Nephron (organoid): ENCODE measurements around the gene XPO1.
"Not testable (repeated sequence)": the region's sequence is repeated elsewhere in the genome, so short reads cannot be mapped to it uniquely, and the experiment has no call there.

ENCODE experiments used
- H3K27ac Mint-ChIP-seq, 3 experiments: 2 replicates each; pipeline ENCODE4 v1.8.0; 2020; ENCODE audit warnings: mixed read lengths in 3 of 3, mild to moderate bottlenecking in 2 of 3, moderate library complexity in 1 of 3
- H3K27me3 Mint-ChIP-seq: 2 replicates; pipeline ENCODE4 v1.8.0; 2021; ENCODE audit warnings: low read depth, mild to moderate bottlenecking, moderate library complexity, mixed read lengths
- H3K36me3 Mint-ChIP-seq: 2 replicates; pipeline ENCODE4 v1.8.0; 2020; ENCODE audit warnings: low read depth, mixed read lengths
- H3K4me1 Mint-ChIP-seq: 2 replicates; pipeline ENCODE4 v1.8.0; 2020; ENCODE audit warnings: mixed read lengths
- H3K4me3 Mint-ChIP-seq, 3 experiments: 2 replicates each; pipeline ENCODE4 v1.8.0; 2020; ENCODE audit warnings: mild to moderate bottlenecking in 3 of 3, mixed read lengths in 3 of 3, moderate library complexity in 2 of 3
- H3K9me3 Mint-ChIP-seq: 2 replicates; pipeline ENCODE4 v1.8.0; 2020; ENCODE audit warnings: mixed read lengths
- TF ChIP-seq, protein P1 (sequence below), 3 experiments: fragments of 200-600 bp; sonication (generic); IDR thresholded peaks; one replicate each; pipeline ENCODE4 v1.5.0; 2021; ENCODE audit warnings: antibody characterized with exemption in 3 of 3; ENCODE audit not compliant: unreplicated experiment in 3 of 3

XPO1 gene, protein sequence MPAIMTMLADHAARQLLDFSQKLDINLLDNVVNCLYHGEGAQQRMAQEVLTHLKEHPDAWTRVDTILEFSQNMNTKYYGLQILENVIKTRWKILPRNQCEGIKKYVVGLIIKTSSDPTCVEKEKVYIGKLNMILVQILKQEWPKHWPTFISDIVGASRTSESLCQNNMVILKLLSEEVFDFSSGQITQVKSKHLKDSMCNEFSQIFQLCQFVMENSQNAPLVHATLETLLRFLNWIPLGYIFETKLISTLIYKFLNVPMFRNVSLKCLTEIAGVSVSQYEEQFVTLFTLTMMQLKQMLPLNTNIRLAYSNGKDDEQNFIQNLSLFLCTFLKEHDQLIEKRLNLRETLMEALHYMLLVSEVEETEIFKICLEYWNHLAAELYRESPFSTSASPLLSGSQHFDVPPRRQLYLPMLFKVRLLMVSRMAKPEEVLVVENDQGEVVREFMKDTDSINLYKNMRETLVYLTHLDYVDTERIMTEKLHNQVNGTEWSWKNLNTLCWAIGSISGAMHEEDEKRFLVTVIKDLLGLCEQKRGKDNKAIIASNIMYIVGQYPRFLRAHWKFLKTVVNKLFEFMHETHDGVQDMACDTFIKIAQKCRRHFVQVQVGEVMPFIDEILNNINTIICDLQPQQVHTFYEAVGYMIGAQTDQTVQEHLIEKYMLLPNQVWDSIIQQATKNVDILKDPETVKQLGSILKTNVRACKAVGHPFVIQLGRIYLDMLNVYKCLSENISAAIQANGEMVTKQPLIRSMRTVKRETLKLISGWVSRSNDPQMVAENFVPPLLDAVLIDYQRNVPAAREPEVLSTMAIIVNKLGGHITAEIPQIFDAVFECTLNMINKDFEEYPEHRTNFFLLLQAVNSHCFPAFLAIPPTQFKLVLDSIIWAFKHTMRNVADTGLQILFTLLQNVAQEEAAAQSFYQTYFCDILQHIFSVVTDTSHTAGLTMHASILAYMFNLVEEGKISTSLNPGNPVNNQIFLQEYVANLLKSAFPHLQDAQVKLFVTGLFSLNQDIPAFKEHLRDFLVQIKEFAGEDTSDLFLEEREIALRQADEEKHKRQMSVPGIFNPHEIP (N-terminal part only)

DNA sequence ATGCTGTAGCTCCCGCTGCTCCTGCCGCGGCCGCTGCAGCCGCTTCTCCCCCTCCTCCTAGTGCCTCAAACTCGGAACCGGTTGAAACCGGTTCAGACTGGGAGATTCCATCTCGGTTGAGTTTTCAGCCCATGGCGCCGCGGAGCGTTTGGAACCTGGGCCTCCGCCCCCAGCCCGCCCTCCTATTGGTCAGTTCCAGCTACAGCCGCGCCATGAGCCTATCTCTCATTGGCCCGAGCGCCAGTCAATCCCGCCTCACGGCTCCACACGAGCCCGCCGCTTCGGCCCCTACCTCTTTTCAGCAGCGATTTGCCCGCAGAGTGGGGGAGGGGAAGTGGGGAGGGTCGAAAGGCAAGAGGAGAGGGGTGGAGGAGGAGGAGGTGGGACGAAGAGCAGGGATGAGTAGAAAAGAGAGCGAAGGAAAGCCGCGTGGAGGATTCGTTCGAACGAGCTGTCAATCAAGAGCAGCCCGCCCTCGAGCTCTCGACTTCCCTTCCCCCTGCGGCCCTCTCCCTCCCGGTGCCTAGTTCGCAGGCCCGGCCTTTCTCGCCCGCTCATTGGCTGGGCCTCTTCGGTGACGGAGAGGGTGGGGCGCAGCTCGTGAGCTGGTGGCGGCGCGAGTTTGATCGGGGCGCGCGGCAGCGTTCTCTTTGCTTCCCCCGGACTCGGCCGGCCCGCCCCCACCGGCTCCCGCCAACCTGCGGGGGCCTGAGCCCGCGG is at the start of gene XPO1:
XPO1 (minus strand) TSS at position 157 of the 720 bp plus-strand sequence. CDS start 4,459 bp downstream, outside the sequence.
- H3K27ac Mint-ChIP-seq, result peak within 1 kb of the TSS; percentile 97 to 99 (median 99)
- H3K36me3 Mint-ChIP-seq, result peaks cover 3% of the 10 kb centered on the region
- no peaks in the 10 kb centered on the region for H3K27me3 Mint-ChIP-seq
- H3K4me1 Mint-ChIP-seq, result peaks cover 24% of the 10 kb centered on the region
- TF ChIP-seq, protein P1, sequence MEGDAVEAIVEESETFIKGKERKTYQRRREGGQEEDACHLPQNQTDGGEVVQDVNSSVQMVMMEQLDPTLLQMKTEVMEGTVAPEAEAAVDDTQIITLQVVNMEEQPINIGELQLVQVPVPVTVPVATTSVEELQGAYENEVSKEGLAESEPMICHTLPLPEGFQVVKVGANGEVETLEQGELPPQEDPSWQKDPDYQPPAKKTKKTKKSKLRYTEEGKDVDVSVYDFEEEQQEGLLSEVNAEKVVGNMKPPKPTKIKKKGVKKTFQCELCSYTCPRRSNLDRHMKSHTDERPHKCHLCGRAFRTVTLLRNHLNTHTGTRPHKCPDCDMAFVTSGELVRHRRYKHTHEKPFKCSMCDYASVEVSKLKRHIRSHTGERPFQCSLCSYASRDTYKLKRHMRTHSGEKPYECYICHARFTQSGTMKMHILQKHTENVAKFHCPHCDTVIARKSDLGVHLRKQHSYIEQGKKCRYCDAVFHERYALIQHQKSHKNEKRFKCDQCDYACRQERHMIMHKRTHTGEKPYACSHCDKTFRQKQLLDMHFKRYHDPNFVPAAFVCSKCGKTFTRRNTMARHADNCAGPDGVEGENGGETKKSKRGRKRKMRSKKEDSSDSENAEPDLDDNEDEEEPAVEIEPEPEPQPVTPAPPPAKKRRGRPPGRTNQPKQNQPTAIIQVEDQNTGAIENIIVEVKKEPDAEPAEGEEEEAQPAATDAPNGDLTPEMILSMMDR (IDR thresholded peaks at IDR 0.05; ENCODE audit: unreplicated experiment in 3 of 3), result no peak
- peak within 1 kb of the TSS; percentile 92 to 99 (median 97) for H3K4me3 Mint-ChIP-seq
- H3K9me3 Mint-ChIP-seq, result no peaks in the 10 kb centered on the region

DNA sequence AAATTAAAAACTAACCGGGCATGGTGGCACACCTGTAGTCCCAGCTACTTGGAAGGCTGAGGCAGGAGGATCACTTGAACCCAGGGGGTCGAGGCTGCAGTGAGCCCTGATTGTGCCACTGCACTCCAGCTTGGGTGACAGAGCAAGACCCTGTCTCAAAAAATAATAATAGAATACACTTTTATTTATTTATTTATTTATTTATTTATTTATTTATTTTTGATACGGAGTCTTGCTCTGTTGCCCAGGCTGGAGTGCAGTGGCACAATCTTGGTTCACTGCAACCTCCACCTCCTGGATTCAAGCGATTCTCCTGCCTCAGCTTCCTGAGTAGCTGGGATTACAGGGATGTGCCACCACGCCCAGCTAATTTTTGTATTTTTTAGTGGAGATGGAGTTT is 48.8 kb upstream of the XPO1 start:
- not testable (repeated sequence) for H3K4me3 Mint-ChIP-seq, H3K4me1 Mint-ChIP-seq, H3K36me3 Mint-ChIP-seq, H3K9me3 Mint-ChIP-seq, H3K27me3 Mint-ChIP-seq, H3K27ac Mint-ChIP-seq

DNA sequence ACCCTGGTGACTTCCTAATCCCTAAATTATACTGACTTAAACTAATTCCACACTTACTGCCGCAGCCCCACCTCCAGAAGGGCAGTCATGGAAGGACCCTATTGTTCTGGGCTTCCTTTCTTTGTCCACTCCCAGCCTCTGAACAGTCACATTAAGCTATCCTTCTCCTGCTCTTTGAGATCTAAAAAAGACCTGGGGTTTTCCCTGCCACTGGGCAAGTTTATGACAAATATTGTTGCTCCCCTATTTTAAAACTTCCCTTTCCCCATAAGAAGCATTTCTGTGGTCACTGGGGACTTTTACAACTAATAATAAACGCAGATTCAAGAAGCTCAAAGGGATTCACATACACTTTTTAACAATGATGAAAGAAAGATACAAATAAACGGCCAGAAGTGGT is 47.2 kb upstream of the XPO1 start:
- TF ChIP-seq, protein P1 (IDR thresholded peaks at IDR 0.05; ENCODE audit: unreplicated experiment in 3 of 3), result no peak
- no peak overlapping the region for H3K4me3 Mint-ChIP-seq
- no peaks in the 10 kb centered on the region for H3K27me3 Mint-ChIP-seq
- H3K27ac Mint-ChIP-seq, result no peak overlapping the region
- H3K36me3 Mint-ChIP-seq, result no peaks in the 10 kb centered on the region
- no peaks in the 10 kb centered on the region for H3K9me3 Mint-ChIP-seq
- H3K4me1 Mint-ChIP-seq, result no peaks in the 10 kb centered on the region

DNA sequence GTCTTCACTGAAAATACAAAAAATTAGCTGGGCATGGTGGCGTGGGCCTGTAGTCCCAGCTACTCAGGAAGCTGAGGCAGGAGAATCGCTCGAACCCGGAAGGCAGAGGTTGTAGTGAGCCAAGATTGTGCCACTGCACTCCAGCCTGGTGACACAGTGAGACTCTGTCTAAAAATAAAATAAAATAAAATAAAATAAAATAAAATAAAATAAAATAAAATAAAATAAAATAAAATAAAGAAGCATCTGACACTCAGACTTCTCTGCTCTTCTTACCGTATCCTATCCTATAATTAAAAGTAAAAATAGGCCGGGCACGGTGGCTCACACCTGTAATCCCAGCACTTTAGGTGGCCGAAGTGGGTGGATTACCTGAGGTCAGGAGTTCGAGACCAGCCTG is 46.2 kb upstream of the XPO1 start:
- H3K4me3 Mint-ChIP-seq, H3K9me3 Mint-ChIP-seq, H3K36me3 Mint-ChIP-seq, H3K4me1 Mint-ChIP-seq, H3K27ac Mint-ChIP-seq, H3K27me3 Mint-ChIP-seq: not testable (repeated sequence)

DNA sequence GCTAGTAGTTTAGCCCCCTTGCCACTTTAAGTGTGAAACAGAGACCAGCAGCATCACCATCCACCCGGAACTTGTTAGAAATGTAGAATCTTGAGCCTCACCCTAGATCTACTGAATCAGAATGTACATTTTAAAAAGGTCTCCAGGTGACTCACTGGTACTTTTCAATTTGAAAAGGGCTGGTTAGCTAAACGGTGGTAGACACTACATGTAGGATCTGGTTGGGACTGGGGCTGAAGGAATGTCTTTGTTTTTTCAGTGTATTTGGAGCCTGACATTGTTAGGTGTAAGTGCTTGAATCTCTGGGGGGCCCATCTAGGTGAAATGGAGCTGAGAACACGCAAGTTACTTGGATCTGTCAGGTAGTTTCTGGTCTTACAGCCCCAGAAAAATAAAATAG is 44.0 kb upstream of the XPO1 start:
- H3K27me3 Mint-ChIP-seq, result no peaks in the 10 kb centered on the region
- TF ChIP-seq, protein P1 (IDR thresholded peaks at IDR 0.05; ENCODE audit: unreplicated experiment in 3 of 3), result no peak
- H3K9me3 Mint-ChIP-seq, result no peaks in the 10 kb centered on the region
- no peaks in the 10 kb centered on the region for H3K36me3 Mint-ChIP-seq
- no peak overlapping the region for H3K4me3 Mint-ChIP-seq
- no peak overlapping the region for H3K27ac Mint-ChIP-seq
- no peaks in the 10 kb centered on the region for H3K4me1 Mint-ChIP-seq

DNA sequence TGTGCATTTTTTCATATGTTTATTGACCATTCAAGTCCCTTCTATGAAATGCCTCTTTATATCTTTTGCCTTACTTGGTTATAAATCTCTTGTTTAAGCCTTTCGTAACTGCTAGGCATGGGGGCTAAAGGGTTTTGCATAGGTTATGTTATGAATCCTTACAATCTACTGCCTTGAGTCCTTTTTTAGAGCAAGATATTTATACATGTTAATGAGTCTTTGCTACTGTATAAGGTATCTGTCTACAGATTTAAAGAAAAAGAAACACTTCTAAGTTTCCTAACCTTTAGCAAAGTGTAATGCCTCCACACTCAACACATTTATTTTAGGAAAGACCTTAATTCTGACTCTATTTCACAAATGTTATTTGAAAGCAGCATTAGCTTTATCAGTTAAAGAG is 43.6 kb upstream of the XPO1 start:
- Mint-ChIP-seq H3K4me3 (no peak overlapping the region), H3K36me3 (no peaks in the 10 kb centered on the region), H3K27me3 (no peaks in the 10 kb centered on the region), H3K4me1 (no peaks in the 10 kb centered on the region), H3K9me3 (no peaks in the 10 kb centered on the region), H3K27ac (no peak overlapping the region)
- TF ChIP-seq, protein P1 (IDR thresholded peaks at IDR 0.05; ENCODE audit: unreplicated experiment in 3 of 3), result no peak
